GM21515 (cell line): ENCODE data around the gene PCBP4.

ENCODE experiments used
- ATAC-seq: cut with Tn5 transposase; IDR thresholded peaks from one replicate; pipeline ENCODE4 v1.9.1; 2021; ENCODE audit not compliant: unreplicated experiment

PCBP4 gene

DNA sequence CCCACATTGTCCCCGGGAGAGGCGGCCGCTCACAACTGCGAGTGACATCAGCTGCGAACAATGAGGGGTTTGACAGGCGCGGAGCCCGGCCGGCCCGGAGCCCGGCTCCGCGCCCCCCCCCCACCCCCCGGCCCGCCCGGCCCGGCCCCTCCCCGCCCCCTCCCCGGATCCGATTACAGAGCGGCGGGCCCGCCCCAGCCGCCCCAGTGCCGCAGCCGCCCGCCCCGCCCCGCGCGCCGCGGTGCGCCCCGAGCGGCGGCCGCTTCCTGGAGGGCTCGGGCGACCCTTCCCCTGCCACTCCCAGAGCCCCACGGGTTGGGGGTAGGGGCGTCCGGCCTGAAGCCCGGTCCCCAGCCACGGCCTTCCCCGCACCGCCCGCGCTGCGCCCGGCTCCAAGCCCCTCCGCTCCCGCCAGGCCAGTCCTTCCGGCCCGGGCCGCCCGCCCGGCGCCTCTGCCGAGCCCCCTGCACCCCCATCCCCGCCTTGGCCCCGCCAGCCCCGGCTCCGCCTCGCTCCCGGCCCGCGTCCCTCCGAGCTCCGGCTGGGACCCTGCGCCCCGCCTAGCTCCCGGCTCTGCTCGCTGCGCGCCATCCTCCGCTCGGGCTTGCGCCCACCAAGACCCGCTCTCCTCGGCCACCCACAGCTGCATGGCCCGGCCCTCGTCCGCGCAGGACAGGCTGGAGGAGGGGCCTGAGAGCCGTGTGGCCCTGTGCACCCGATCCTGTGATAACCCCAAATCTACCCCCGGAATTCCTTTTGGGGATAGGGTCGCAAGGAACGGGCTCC lies at the start of gene PCBP4:
Gene PCBP4, minus strand, starts transcription at position 71 of the 786 bp plus-strand sequence. CDS start 6,214 bp downstream, outside the sequence.
- ATAC-seq, result peak; percentile 41

DNA sequence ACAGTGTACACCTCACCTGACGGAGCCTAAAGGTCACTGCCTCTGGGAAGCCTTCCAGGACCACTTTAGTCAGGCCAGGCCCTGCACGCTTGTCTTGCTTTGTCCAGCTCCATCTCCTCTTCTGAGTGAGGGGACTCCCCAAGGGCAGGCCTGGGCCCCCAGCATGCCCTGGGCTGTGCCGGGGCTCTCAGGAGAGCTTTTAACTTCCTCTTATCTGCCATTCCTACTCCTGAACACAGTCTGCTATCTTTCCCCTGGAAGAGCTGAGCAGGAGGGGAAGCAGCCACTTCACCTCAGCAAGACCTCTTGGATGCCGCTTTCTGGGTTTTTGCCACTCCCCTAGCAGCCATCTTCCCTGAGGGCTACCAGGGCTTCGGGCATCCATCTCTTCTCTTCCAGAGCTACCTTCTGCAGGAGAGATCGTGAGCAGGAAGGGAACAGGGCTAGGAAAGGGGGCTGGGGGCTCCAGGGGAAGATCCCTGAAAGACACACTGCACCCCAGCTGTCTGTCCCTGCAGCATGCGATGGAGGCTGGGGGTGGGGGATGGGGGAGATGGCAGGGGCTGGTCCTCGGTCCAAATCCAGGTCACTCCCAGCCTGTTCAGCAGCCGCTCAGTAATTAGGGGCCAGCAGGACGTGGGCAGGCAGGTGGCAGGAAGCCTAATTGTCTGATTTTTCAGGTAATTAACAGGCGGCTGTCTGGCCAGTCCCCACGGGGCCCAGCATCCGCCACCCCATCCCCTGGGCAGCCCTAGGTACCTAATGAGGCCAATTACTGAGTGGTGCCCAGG lies 48.4 kb upstream of the PCBP4 start:
- no peak for ATAC-seq

DNA sequence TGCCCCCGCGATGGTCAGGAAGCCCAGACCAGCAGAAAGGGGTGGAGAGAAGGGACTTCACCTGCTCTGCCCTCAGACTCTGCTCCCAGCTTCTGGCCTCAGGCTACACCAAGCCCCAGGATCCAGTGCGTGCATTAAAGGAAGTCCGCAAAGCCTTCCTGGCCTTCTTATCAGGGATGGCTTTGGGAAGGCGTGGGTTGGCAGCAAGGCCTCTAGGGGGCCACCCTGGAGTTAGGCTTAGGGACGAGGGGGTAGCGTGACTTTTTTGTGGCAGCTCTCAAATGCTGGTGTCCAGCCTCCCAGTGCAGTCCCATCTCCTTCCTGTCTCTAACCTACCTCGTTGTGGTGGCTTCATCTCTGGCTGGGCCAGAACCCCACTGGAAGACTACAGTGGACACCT lies 47.4 kb upstream of the PCBP4 start:
- ATAC-seq, result no peak

DNA sequence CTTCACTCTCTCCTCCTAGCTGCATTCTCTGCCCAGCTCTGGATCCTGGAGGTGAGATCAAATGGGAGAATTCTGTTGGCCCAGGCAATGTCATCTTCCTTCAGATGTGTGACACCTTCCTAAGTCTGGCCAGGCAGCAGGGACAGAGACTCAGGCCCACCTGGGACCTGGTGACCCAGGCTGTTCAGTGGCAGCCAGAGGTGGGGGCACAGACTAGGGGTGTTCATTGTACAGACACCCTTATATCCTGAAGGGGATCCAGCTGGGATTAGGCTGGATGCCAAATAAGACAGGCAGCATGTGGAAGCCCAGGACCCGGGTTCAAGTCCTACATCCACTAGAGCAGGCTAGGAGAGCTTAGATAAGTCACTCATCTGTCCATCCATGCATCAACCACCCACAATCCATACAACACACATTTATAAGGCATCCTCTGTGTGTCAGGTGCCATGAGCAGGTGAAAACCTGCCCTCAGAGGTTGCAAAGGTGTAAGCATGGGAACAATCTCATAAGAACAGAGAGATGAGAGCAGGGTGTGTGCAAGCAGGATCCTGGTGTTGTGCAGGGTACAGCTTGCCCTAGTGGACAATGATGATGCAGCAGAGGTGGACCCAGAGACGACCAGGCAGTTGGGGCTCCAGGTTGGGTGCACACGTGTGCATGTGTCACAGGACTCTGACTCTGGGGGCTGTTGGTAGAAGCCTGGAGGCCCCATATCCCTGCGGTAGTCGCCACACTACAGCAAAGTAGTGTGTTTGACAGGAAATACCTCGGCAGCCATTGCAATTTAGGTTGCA lies 46.7 kb upstream of the PCBP4 start:
- ATAC-seq, result no peak

DNA sequence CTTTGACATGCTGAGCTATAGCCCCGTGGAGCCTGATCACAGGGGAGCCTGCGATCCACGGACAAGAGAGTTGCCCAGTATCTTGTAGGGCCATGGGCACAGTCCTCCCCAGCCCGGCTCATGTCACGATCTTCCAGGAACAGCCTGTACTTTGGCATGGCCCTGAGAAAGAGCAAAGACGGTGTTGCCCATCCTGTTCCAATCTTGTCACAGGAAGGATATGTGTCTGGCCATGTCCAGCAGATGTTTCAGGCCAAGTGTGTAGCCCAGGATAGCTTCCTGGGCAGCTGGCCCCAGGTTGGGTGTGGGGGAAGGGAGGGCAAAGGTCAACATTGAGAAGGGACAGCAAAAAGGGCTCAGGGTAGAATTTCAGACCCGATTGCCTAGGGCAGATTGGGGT lies 45.4 kb upstream of the PCBP4 start:
- ATAC-seq, result no peak

DNA sequence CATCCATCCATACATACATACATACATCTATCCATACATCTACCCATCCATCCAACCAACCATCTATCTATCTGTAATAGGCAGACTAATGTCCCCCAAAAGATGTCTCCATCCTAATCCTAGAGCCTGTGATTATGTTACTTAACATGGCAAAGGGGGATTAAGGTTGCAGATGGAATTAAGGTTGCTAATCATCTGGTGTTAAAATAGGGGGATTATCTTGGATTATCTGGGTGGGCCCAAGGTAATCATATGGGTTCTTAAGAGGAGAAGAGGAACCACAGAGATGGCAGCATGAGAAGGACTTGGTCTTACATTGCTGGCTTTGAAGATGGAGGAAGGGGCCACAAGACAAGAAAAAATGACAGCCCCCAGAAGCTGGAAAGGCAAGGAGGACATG lies 43.2 kb upstream of the PCBP4 start:
- ATAC-seq, result no peak

DNA sequence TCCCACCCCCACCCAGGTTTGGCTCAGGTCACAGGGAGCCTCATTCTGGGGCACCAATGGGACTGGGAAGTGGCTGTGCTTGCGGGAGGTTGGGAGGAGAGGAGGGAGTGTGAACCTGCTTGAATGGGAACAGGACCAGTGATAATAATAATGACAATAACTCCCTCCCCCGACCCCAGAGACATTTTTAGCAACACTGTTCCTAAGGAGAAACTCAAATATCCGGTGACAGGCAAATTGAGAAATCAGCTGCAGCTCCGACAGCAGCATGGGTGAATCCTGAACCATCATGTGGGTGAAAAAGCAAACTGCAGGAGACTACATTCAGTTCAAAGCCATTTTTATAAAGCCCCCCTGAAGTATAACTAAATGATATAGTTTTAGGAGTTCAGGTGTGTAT lies 40.0 kb upstream of the PCBP4 start:
- no peak for ATAC-seq

DNA sequence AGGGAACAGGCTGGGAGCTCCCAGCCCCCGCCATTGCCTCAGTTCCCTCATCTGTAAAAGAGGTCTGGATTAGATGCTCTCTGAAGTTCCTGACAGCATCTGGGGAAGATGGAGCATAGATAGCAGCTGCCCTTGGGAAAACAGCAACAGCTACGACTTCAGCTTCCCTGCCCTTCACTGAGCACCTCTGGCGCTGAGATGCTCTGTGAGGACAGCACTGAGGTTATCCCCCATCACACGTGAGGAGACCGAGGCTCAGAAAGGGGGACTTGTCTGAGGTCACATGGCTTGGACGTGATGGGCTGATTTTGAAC lies 39.5 kb upstream of the PCBP4 start:
- no peak for ATAC-seq

DNA sequence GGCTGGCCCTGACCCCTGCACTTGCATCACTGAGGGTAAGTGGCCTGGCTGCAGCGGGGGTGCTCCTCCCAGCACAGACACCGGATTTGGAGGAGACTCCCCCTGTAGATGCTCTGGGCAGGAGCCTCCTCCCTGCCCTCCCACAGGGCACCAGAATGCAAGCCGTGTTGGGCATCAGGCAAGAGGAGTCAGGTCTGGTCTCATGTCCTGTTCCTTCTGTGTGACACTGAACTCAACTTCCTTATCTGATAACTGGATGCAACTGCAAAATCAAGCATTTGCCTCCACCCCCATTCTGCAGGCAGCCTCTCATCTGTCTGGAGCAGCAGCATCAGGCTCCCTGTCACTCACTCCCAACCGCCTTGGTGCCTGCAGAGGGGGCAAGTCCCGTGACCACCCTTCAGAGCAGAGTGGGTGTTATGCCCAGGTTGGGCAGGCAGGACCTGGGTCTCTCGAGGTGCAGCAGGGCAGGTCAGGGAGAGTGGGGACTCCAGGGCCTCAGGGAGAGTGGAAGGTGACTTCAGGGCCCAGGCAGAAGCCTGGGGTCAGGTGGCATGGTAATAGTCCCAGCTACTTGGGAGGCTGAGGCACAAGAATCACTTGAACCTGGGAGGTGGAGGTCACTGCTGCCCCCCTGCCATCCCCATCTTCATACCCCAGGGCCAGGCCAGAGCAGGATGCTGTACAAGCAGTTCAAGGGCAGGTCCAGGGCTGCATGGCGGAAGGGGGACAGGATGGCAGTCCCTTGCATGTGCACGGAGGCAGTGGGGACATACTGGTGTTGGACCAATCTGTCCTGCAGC lies 39.0 kb upstream of the PCBP4 start:
- no peak for ATAC-seq

DNA sequence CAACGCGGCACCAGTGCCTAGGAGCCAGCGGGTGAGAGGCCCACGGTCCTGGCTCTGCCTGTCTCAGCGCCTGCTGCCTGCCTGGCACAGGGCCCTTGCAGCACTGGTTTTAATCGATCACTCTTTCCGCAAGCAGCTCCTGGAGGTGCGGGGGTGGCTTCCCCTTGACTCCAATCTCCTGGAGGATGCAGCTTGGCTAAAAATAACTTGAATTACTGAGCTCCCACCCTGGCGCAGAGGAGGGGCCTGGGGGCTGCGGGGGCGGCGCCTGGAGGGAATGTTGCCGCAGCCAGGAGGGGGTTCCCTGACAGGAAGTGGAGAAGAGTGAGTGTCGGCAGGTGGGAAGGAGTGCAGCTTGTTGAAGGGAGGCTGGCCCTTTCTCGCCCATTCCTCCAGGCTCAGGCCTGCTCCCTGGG lies 38.3 kb upstream of the PCBP4 start:
- no peak for ATAC-seq

DNA sequence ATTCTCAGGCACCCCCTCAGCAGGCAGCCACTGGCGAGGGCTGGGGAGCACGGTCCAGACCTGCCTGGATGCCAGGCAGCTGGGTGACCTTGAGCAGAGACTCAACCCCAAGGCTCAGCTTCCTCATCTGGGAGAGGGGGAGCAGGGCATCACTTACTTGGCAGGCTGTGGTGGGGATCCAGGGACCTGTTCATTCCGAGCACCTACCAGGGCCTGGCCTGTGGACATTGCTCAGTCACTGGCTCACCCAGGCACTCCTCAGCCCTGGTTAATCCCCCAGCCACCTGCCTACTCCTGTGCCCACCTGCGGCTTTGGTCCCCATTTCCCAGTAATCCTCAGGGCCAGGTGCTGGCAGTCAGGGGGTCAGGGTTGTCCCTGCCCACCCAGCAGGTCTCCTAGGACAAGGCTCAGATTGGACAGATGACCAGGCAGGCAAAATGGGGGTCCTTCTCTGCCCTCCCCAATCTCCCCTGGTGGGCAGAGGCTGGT lies 37.7 kb upstream of the PCBP4 start:
- ATAC-seq, result no peak

DNA sequence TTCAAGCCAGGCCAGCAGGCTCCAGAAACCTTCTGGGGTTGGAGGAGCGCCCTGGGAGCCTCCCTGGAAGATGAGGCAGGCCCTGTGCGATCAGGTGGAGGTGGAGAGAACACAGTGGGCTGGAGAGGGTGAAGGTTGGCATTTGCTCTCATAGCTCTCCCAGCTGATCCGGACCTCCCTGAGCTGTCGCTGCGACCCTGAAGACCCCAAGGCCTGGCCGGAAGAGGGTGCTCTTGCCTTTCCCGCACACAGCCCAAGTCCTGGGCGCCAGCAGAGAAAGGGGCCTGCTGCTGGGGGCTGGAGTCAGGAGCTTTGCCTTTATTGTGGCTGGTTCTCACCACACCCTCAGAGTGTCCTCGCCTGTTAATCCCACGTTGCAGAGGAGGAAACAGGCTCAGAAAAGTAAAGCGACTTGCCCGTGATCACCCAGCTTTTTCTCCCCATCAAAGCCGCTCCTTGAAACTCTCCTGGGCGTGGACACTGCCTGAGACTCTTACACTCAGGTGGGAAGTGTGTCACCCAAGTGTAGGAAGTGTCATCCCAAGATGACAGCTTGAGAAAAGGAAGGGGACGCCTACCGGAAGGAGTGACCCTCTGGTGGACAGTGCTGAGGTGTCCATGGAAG lies 37.0 kb upstream of the PCBP4 start:
- ATAC-seq, result no peak

DNA sequence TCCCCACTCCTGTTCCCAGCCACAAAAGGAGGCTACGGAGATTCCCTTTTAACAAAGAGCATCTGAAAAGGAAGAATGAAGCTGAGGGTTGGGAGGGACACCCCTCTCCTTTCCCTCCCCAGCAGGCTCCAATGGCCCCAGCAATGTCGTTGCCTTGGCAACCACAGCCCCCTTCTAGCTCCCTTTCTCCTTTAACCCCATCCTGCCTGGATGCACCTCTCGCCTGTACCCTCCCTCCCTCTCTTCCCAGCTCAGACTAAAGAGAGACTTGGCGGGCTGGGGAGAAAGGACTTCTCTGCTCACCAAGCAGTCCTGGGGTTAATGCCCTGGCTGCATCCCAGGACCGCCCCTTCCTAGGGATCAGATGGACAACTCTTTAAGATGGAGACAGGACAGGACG lies 35.5 kb upstream of the PCBP4 start:
- ATAC-seq, result no peak

DNA sequence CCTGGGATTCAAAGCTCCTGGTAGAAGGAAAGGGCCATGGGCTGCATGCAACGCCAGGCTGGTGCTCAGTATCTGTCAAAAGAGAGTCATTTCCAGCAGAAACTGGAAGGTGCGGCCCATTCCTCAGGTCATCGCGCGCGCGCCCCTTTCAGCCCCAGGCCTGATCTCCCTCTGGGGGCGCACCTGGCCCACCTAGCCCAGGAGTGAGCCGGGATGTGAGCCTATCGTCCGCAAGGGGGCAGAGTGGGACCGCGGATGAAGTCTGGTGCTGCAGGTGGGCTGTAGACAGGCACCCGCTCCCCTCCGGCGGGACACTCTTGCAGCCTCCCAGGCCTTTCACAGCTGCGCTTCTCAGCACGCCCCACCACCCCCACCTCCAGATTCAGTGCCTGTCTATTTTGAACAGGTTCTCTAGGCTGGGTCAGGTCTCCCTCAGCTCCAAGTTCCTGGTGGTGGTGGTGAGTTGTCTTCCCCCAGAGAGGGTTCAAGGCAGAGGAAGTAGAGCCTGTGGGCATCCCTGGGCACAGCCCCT lies 34.3 kb upstream of the PCBP4 start:
- ATAC-seq, result peak; percentile 86

DNA sequence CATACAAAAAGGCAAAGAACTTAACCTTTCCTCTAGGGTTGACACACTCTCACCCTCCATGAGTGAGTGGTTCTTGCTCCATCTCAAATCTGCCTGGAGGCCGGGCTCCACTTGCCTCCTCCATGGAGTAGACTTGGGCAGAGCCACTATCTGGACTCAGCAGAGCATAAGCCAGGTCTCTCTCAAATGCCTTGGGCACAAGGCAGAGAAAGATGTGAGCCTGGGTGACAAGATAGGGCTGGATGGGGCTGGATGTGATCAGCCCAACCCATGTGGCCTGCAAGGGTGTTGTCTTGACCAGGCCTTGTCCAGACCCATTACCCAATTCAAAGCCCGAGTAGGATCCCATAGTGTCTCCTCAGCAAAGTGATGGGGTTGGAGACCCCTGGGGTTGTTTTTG lies 32.6 kb upstream of the PCBP4 start:
- ATAC-seq, result no peak

DNA sequence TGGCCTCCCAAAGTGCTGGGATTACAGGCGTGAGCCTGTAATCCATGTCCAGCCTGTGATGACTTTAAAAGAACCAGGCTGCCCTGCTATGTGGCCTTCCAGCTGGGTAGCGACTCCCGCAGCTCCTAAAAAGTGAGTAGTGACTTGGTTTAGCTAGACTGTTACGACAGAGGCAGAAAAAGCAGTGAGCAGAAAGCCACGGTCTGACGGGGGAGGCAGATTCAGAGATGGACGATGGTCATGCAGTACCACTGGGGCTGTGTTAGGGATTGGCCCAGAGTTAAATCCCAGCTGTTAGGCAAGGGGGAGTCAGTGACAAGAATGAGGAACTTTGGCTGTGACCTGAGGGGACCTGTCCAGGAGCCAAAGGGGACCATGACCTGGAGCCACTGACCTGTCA lies 31.5 kb upstream of the PCBP4 start:
- ATAC-seq, result no peak

DNA sequence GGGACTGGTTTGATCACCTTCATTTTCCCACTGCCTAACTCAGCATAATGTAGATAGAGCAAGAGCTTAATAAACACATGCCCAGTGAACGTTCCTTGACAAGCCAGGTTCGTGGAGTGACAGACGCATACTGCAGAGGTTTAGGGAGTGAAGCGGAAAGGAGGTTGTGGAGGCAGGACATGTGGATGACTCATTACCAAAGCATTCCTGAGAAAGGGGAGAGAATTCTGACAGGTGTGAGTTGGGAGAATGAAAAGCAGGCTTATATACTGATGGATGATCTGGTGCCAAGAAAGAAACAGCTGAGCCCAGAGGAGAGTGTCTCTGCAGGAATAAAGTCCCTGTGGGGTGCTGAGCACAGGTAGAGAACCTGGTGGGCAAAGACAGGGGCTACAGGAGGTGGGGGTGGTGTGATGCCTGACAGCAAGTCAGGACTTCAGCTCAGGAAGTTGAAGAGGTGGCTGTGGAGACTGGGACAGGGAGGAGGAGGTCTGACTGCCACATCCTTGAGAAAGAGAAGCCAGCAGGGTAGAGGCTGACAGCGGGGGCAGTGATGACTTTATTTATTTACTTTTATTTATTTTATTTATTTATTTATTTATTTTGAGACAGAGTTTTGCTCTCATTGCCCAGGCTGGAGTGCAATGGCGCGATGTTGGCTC lies 30.8 kb upstream of the PCBP4 start:
- ATAC-seq, result no peak

DNA sequence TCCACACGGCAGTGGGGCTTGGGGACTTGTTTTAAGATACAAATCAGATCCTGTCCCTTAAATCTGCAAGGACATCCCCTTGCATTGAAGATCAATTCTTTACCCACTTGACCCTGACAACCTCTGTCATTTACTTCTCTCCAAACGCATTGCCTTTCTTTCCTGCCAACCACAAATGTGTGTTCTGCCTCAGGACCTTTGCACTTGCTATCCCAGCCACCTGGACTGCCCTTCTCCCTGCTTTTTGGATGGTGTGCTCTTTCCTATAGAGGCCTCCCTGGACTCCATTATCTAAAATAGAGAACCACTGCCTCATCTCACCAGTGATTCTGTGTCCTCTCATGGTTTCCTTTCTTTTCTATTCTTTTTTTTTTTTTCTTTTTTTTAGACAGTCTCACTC lies 29.9 kb upstream of the PCBP4 start:
- no peak for ATAC-seq

DNA sequence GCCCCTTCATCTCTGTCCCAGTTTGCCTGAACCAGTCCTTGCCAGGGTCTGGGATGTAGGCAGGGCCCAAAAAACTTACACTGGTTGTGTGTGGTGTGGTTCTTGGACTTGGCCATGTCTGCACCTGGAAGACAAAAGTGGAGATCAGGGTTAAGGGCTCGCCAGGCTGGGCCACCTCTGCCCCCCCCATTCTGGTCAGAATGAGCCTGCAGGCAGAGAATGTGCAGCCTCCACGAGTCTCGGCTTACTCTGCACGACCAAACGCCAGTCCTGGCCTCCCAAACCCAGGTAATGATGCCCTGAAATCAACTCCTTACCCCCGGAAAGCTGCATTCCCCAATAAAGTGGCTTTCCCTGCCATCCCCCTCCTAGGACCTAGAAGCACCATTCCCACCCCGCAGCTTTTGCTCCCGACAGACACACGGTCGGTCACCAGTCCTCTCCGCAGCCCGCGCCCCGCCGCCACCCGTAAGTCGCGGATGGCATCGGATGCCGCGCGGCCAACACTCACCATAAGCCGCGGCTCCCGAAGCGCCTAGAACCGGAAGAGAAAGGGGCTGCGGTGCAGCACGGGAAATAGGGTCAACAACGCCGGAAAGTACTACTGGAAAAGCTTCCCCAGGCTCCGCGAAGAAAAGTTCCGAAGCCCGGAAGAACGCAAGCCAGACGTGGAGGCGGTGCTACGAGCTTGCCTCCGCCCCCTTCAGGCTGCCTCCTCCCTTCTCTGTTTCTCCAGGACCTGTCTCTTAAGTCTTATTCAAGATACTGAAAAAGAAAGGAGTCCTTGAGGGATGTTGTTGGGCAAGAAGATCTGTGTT lies 28.3 kb upstream of the PCBP4 start, which contains the start of gene RPL29:
Gene RPL29, minus strand, starts transcription at position 550 of the 818 bp plus-strand sequence. Its CDS starts 434 bp downstream, at position 116.
- ATAC-seq, result peak; percentile 83
